Endometrium (tissue), 2 donors: ENCODE measurements around the gene PLCD3.
"Not testable (repeated sequence)": the region's sequence is repeated elsewhere in the genome, so short reads cannot be mapped to it uniquely, and the experiment has no call there.

ENCODE experiments used
- FAIRE-seq: peaks from 2 replicates; lab custom pipeline; 2012; peaks lifted over from hg19 to GRCh38; lab: Jason Lieb, UNC
- donor health status: control.
- donor health status: control.

The PLCD3 gene

GRCh38 chr17:45132572-45133463 lies 503 bp upstream of the PLCD3 start:
- no peak for FAIRE-seq

DNA sequence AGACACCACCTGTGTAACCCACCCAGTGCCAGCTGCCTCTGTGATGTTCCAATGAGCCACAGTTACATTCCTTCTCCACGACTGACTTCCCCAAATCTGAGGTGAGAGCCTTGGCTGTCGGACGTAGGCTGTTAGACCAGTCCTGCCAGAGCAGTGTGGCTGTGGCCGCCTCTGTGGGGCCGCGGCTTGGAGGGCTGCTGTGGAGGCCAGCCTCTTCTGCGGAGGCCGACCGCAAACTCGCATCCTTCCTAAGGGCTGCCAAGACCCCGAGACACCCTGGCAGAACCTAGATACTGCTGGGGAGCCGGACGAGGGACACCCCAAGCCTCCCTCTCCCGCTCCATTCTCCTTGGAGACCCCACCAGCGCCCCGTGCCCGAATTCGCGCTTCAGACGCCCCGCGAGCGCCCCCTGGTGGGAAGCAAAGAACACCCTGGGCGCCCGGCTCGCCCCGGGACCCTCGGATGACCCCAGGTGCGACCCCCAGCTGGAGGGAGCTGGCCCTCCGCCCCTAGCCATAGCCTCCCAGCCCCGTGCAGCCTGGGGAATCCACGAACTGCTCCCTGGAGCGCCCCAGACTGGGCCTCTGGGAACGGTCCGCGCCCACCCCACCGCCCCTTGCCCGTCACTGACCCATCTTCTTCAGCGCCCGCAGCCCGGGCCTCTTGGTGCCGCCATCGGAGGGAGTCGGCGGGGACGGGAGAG lies 547 bp downstream of the PLCD3 start:
- FAIRE-seq, result no peak

GRCh38 chr17:45130681-45131615 lies 1.4 kb downstream of the PLCD3 start:
- FAIRE-seq, result no peak

GRCh38 chr17:45129940-45130680 lies 2.2 kb downstream of the PLCD3 start:
- no peak for FAIRE-seq

DNA sequence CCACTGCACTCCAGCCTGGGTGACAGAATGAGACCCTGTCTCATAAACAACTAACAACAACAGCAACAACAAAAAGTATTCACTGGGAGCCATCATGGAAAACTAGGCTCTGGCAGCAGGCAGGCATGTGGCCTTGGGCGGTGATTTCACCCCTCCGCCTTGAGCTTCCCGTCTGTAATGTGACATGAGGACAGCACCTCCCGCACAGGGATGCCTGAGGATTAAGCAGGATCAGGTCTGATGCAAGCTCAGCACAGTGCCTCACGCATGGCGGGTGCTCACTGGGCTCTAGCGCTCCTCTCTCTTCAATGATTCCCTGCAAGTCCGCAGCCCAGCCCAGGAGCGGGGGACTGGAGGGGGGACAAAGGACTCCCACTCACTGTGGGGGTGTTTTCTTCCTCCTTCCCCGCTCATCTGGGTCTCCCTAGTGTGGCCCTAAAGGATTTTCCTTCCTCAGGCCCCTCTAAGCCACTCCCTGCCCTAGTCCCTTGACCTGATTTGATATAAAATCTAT lies 2.8 kb downstream of the PLCD3 start:
- FAIRE-seq, result no peak

DNA sequence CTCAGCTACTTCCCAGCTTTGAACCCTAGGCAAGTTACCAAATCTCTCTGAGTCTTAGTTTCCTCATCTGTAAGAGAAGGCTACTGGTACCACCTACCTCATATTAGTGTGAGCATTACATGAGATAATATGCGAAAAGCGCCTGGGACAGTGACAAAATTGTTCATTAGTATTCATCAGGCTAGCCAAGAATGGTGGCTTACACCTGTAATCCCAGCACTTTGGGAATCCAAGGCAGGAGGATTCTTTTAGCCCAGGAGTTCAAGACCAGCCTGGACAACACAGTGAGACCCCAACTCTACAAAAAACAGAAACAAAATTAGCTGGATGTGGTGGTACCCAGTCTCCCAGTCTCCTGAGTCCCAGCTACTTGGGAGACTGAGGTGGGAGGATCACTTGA lies 3.3 kb downstream of the PLCD3 start:
- FAIRE-seq, result no peak

DNA sequence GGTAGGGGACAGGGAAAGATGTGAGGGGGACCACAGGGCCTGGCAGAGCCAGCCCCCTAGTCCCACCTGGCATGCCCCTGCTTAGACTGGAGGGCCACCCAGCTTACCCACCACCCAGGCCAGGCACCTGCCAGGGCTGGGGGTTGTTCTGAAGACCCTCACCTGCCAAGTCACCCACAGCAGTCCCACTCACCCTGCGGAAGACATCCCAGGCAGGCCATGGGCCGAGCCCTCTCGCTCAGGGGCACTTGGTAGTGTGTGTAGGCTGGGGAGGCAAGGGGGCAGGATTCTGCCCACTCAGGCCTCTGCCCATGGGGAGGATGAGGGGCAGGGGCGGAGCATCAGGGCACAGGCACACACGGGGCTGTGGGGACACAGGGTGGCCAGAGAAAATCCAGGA lies 4.0 kb downstream of the PLCD3 start:
- FAIRE-seq, result no peak

DNA sequence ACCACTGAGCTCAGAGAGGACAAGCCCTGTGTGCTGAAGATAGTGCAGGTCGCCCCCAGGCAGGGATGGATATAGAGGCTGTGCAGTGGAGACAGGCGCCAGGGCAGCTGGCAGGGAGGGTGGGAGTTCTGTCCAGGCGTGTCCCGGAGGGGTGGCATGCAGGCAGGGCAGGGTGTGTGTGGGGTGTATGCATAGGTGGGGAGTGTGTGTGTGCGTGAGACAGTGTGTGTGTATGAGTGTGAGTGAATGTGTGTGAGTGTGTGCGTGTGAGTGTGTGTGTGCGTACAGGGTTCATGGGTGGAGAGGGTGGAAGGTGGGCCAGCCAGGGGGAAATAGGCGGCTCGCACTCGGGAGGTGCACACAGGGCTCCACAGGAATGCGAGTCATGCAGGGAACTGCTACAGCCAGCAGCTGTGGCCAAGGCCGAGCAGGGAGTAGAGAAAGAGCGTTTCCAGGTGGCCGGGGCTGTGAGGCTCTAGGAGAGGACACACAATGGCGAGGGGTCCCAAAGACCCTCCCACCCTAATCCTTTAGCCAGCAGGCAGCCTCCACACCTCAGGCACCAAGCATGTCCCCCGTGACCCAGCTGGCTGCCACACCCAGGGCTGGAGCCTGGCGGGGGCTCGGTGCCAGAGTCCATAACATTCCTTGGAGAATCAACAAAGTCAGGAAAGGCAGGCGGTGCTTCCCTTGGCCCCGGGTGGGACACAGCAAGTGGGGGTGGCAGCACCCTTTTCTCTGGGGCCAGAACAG lies 4.6 kb downstream of the PLCD3 start:
- FAIRE-seq, result no peak

GRCh38 chr17:45127207-45127547 lies 5.1 kb downstream of the PLCD3 start:
- no peak for FAIRE-seq

DNA sequence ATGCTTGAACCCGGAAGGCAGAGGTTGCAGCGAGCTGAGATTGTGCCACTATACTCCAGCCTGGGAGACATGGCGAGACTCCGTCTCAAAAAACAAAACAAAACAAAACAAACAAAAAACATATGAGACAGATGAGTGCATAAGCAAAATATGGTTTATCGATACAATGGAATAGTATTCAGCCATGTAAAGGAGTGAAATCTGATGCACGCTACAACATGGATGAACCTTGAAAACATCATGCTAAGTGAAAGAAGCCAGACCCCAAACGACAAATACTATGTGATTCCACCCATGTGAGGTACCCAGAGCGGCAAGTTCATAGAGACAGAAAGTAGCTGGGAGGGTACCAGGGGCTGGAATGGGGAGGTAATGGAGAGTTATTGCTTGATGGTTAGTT lies 6.8 kb downstream of the PLCD3 start:
- no peak for FAIRE-seq

DNA sequence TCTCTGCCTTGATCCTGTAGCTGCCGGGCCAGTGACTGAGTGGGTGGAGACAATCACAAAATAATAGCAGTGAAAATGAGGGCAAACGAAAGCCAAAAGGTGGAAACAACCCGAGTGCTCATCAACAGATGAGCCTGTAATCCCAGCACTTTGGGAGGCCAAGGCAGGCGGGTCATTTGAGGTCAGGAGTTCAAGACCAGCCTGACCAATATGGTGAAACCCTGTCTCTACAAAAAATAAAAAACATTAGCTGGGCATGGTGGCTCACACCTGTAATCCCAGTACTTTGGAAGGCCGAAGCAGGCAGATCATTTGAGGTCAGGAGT lies 7.6 kb downstream of the PLCD3 start:
- not testable (repeated sequence) for FAIRE-seq

GRCh38 chr17:45123930-45124796 lies 8.2 kb downstream of the PLCD3 start:
- no peak for FAIRE-seq

- FAIRE-seq, result no peak
Observed at GRCh38 chr17:45123076-45123770, 9.1 kb downstream of the PLCD3 start.

DNA sequence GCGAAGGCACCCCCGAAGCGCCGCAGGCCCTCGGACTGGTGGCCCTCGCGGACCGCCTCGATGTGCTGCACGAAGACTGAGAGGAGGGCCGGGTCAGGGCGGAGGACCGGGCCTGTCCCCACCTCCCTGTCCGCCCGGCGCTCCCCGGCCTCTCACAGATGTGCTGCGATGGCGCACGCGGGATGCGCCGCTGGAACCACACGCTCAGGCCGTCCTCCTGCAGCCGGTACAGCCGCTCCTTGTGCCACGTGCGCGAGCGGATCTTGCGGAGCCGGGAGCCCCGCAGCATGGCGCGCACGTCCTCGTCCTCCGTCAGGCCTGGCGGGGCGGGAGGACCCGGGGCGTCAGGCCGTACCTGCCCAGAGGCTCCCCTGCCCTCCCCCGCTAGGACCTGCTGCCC lies 11.3 kb downstream of the PLCD3 start:
- FAIRE-seq, result no peak

DNA sequence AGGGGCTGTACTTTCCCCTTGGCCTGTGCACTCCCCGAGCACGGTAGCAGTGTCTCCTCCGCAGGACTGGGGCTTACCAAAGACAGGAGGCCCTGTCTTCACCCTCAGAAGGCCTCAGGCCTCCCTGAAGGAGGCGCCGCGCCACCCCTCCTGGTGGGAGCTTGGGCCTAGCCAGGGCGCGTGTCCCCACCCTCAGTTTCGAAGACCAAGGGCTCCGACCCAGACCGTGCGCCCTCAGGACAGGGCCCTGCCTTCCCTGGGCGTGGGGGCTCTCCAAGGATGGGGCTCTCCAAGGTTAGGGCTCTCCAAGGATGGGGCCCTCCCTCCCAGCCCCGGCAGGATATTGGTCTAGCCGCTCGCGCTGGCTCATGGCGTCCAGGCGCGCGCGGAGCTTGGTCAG lies 11.8 kb downstream of the PLCD3 start:
- FAIRE-seq, result no peak

GRCh38 chr17:45119964-45120363 lies 12.4 kb downstream of the PLCD3 start:
- FAIRE-seq, result no peak

- no peak for FAIRE-seq
Observed at GRCh38 chr17:45118691-45119090, 13.6 kb downstream of the PLCD3 start.

DNA sequence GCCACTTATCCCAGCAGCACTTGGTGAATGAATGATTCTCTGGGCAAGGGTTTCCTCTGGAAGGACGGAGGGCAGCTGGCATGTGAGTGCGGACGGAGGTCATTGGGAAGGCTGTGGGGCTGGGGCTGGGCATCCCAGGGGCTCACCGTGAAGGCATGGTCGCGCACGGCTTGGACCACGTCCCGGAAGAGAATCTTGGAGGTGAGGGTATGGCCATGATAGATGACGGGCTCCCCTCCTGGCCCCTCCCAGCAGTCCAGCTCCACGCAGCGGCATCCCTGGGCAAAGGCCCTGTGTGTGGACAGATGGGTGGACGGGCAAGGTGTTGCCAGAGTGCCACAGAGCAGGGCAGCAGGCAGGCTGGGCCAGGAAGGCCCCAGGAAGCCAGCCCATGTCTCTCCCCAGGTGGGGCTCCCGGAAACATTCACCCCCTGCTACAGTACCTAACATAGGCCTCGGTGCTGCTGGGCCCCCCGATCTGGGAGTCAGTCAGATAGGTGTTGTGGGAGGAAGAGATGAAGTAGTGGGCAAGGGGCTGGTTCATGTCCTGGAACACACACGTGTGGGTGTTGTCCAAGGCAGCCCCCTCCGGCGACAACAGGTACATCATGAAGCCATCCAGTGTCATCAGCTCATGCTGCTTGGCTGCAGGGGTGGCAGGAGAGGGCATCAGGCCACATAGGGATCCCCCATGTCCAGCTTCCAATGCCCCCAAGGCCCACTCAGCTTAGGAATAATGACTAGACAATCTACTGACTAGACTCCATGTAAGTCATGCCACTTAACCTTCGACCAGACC lies 14.3 kb downstream of the PLCD3 start:
- no peak for FAIRE-seq

DNA sequence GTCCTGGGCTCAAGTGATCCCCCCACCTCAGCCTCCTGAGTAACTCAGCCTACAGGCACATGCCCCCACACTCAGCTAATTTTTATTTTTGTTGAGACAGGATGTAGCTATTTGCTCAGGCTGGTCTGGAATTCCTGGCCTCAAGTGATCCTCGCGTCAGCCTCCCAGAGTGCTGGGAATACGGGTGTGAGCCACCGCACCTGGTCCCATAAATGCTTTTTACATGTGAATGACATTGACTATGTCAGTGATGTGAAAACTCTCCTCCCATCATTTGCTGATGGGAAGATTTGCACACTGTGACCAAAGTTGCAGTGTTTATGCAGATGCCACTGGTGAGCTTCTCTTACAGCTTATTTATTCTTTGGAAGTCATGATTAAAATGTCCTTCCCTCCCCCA lies 15.0 kb downstream of the PLCD3 start:
- no peak for FAIRE-seq
